Measurements from ENCODE around the gene SMAD3. TPM values are rescaled to one million over a fixed set of nuclear protein-coding genes. Genes with fewer than 3 reads are reported as not detected.

Gene SMAD3
- total and polyA plus RNA-seq, 2 of the 8 experiments (the other 6 are each of a cell fraction or from before 2014, with no cell fraction given) = 10.1 to 12.4 TPM

GRCh38 chr15:67216859-67217258 lies 151.5 kb downstream of the SMAD3 start:
- FAIRE-seq = no peak

More at GRCh38 chr15:67216859-67217258, 151.5 kb downstream of the SMAD3 start:
- Histone ChIP-seq H4K8ac (ENCODE audit: extremely low read depth, insufficient read depth, low read length) (no peak overlapping the region), H4K5ac (ENCODE audit: insufficient read length, low read depth, low read length) (no peak overlapping the region), H3K14ac (ENCODE audit: insufficient read length) (no peak overlapping the region), H3K18ac (ENCODE audit: extremely low read depth, low read length) (no peak overlapping the region), H2BK5ac (ENCODE audit: low read depth, low read length) (no peak overlapping the region), H3K9ac (replicated peaks in 1 of 4; ENCODE audit: extremely low read depth in 1 of 4, low read depth in 3 of 4, low read length in 3 of 4) (no peak overlapping the region), H2BK12ac (ENCODE audit: low read depth, low read length) (no peak overlapping the region), H3K23ac (ENCODE audit: insufficient read length) (no peak overlapping the region), H3K4me3 (ENCODE audit: extremely low read depth in 1 of 4, insufficient read depth in 2 of 4, low read depth in 3 of 4, low read length in 4 of 4) (no peak overlapping the region), H3K4me2 (ENCODE audit: insufficient read depth in 1 of 2, low read depth in 2 of 2, low read length in 2 of 2) (no peak overlapping the region), H3K27ac (ENCODE audit: low read depth, low read length) (no peak overlapping the region), H2BK15ac (ENCODE audit: low read length) (no peak overlapping the region), H2AFZ (ENCODE audit: low read length) (no peak overlapping the region), H3K27me3 (replicated peaks in 1 of 4; ENCODE audit: control insufficient read depth in 3 of 4, extremely low read depth in 1 of 4, insufficient read depth in 3 of 4, low read length in 3 of 4) (no peaks in the 10 kb centered on the region), H2AK5ac (ENCODE audit: low read depth, low read length) (no peak overlapping the region), H2BK120ac (replicated peaks; ENCODE audit: low read depth, low read length) (no peak overlapping the region), H3K4ac (replicated peaks; ENCODE audit: insufficient read length, low read depth, low read length) (no peak overlapping the region), H3K79me1 (ENCODE audit: low read depth, low read length) (no peaks in the 10 kb centered on the region), H3K36me3 (ENCODE audit: control insufficient read depth in 2 of 4, insufficient read depth in 4 of 4, low read length in 3 of 4) (no peaks in the 10 kb centered on the region), H3K56ac (replicated peaks; ENCODE audit: insufficient read length, low read depth, low read length) (peak overlapping the region; percentile 64), H3K79me2 (ENCODE audit: control insufficient read depth in 1 of 2, insufficient read depth in 2 of 2, low read length in 2 of 2) (no peaks in the 10 kb centered on the region), H3K4me1 (replicated peaks in 1 of 4; ENCODE audit: control insufficient read depth in 3 of 4, insufficient read depth in 4 of 4, low read length in 3 of 4) (no peaks in the 10 kb centered on the region), H4K20me1 (replicated peaks in 1 of 2; ENCODE audit: control insufficient read depth in 1 of 2, insufficient read depth in 2 of 2, low read length in 2 of 2) (no peaks in the 10 kb centered on the region), H4K91ac (replicated peaks; ENCODE audit: insufficient read length, low read length) (no peak overlapping the region), H2BK20ac (ENCODE audit: low read length) (no peak overlapping the region), H3K9me3 (ENCODE audit: insufficient read depth in 2 of 2, low read depth in 1 of 2, low read length in 1 of 2) (no peaks in the 10 kb centered on the region), H3K23me2 (ENCODE audit: low read depth, low read length) (no peaks in the 10 kb centered on the region; the same call in 1 of the 2 replicates)
- no peak for DNase-seq (ENCODE audit: low read depth in 1 of 2, low spot score in 2 of 2)
- TF ChIP-seq CBX5 (IDR thresholded peaks at IDR 0.05; ENCODE audit: low read depth, low read length) (no peak), ZNF274 (IDR thresholded peaks at IDR 0.05; ENCODE audit: borderline replicate concordance, extremely low read depth, low read length) (no peak), RAD21 (IDR thresholded peaks at IDR 0.05 in 1 of 2, conservative IDR thresholded peaks at IDR 0.05 in 1 of 2; ENCODE audit: low read depth in 2 of 2, low read length in 2 of 2) (no peak), TAF7 (optimal IDR thresholded peaks at IDR 0.05; ENCODE audit: borderline replicate concordance, low read depth, low read length) (no peak), JUN (IDR thresholded peaks at IDR 0.05; ENCODE audit: low read depth, low read length) (no peak), FOSL1 (IDR thresholded peaks at IDR 0.05; ENCODE audit: insufficient read depth, low read depth, low read length) (no peak), SIX5 (IDR thresholded peaks at IDR 0.05; ENCODE audit: low read depth, low read length) (no peak), MAX (IDR thresholded peaks at IDR 0.05) (no peak), CBX8 (IDR thresholded peaks at IDR 0.05; ENCODE audit: borderline replicate concordance, low read depth, low read length) (no peak), KDM5A (IDR thresholded peaks at IDR 0.05; ENCODE audit: low read length) (no peak), SUZ12 (IDR thresholded peaks at IDR 0.05; ENCODE audit: low read length) (no peak)
- TF ChIP-seq, protein P1, sequence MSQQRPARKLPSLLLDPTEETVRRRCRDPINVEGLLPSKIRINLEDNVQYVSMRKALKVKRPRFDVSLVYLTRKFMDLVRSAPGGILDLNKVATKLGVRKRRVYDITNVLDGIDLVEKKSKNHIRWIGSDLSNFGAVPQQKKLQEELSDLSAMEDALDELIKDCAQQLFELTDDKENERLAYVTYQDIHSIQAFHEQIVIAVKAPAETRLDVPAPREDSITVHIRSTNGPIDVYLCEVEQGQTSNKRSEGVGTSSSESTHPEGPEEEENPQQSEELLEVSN (IDR thresholded peaks at IDR 0.05) = no peak
- CTCF ChIA-PET (ENCODE audit: partially characterized antibody) = no interaction called here
- POLR2A ChIA-PET (ENCODE audit: partially characterized antibody) = no interaction called here

Measured in H1 (cell line).